Mesendoderm (in vitro differentiated cells): ENCODE results near the gene SLC30A1.

Source experiments
- DNase-seq: peaks from one replicate; pipeline ENCODE4 v3.0.0; 2013
- H2AK5ac ChIP-seq: 2 replicates; pipeline ENCODE4 v1.6.1; 2013; ENCODE audit warnings: low read length, inconsistent platforms
- H2BK120ac ChIP-seq: 2 replicates; pipeline ENCODE4 v1.6.1; 2013; ENCODE audit warnings: low read depth, mild to moderate bottlenecking, low read length, moderate library complexity, mixed read lengths
- H2BK15ac ChIP-seq: replicated peaks from 2 replicates; pipeline ENCODE4 v1.6.1; 2013; ENCODE audit warnings: low read depth, mild to moderate bottlenecking, moderate library complexity
- H2BK5ac ChIP-seq: 2 replicates; pipeline ENCODE4 v1.6.1; 2013; ENCODE audit warnings: low read length, inconsistent platforms
- H3K18ac ChIP-seq: 2 replicates; pipeline ENCODE4 v1.6.1; 2013; ENCODE audit warnings: mild to moderate bottlenecking, low read length, mixed read lengths
- H3K23ac ChIP-seq: one replicate; pipeline ENCODE4 v1.6.1; 2013; ENCODE audit warnings: low read length
- H3K27ac ChIP-seq: 2 replicates; pipeline ENCODE4 v1.5.1; 2013; ENCODE audit warnings: low read depth, mild to moderate bottlenecking, inconsistent platforms, low read length, moderate library complexity
- H3K27me3 ChIP-seq: 2 replicates; pipeline ENCODE4 v1.6.1; 2013; ENCODE audit warnings: low read length, control low read depth, mild to moderate bottlenecking, inconsistent platforms; ENCODE audit not compliant: insufficient read depth, poor library complexity
- H3K36me3 ChIP-seq: 2 replicates; pipeline ENCODE4 v1.6.1; 2013; ENCODE audit warnings: low read length, inconsistent platforms; ENCODE audit not compliant: control insufficient read depth, insufficient read depth
- H3K4ac ChIP-seq: one replicate; pipeline ENCODE4 v1.6.1; 2013; ENCODE audit warnings: low read depth, mild to moderate bottlenecking, low read length, moderate library complexity
- H3K4me1 ChIP-seq: 2 replicates; pipeline ENCODE4 v1.6.1; 2013; ENCODE audit warnings: low read depth, low read length, inconsistent platforms; ENCODE audit not compliant: control insufficient read depth
- H3K4me2 ChIP-seq: 2 replicates; pipeline ENCODE4 v1.6.1; 2013; ENCODE audit warnings: low read length
- H3K4me3 ChIP-seq: 2 replicates; pipeline ENCODE4 v1.5.1; 2013; ENCODE audit warnings: mild to moderate bottlenecking, low read length
- H3K56ac ChIP-seq: one replicate; pipeline ENCODE4 v1.6.1; 2013; ENCODE audit warnings: low read length
- H3K79me1 ChIP-seq: 2 replicates; pipeline ENCODE4 v1.6.1; 2013; ENCODE audit warnings: low read length, inconsistent platforms
- H3K79me2 ChIP-seq: 2 replicates; pipeline ENCODE4 v1.6.1; 2013; ENCODE audit warnings: mild to moderate bottlenecking, low read length; ENCODE audit not compliant: control insufficient read depth, insufficient read depth
- H3K9ac ChIP-seq: 2 replicates; pipeline ENCODE4 v1.6.1; 2013; ENCODE audit warnings: low read length, inconsistent platforms
- H4K5ac ChIP-seq: one replicate; pipeline ENCODE4 v1.6.1; 2013; ENCODE audit warnings: low read length
- H4K8ac ChIP-seq: one replicate; pipeline ENCODE4 v1.6.1; 2013; ENCODE audit warnings: low read depth, mild to moderate bottlenecking, control low read depth, low read length, moderate library complexity
- WGBS: extraction: QIAGEN DNeasy Blood & Tissue Kit; methylation state at CpG from one replicate; pipeline ENCODE4 v1.1.7; 2013; ENCODE audit warnings: low lambda C conversion rate, missing lambda C conversion rate; ENCODE audit not compliant: insufficient coverage; ENCODE audit errors: extremely low coverage; 5-methylcytosine and 5-hydroxymethylcytosine counted together

Gene SLC30A1

GRCh38 chr1:211611818-211612217, 32.9 kb upstream of the SLC30A1 start:
- Histone ChIP-seq H3K23ac (no peak overlapping the region), H4K8ac (no peak overlapping the region), H3K4me2 (no peak overlapping the region), H2BK5ac (no peak overlapping the region), H3K79me2 (no peaks in the 10 kb centered on the region), H2BK120ac (no peak overlapping the region), H3K56ac (no peak overlapping the region), H3K4me1 (peaks cover 2% of the 10 kb centered on the region), H3K27ac (no peak overlapping the region), H4K5ac (no peak overlapping the region), H3K4ac (no peak overlapping the region), H3K4me3 (no peak overlapping the region), H3K36me3 (no peaks in the 10 kb centered on the region), H2AK5ac (no peak overlapping the region), H3K18ac (no peak overlapping the region), H3K9ac (no peak overlapping the region), H3K27me3 (no peaks in the 10 kb centered on the region), H2BK15ac (no peak overlapping the region), H3K79me1 (no peaks in the 10 kb centered on the region)
- DNase-seq, result no peak
- no CpG with 5 or more reads among the region's 4 CpGs for WGBS

GRCh38 chr1:211610779-211611556, 32.0 kb upstream of the SLC30A1 start:
- Histone ChIP-seq H3K27ac (no peak overlapping the region), H3K79me1 (no peaks in the 10 kb centered on the region), H3K4me3 (no peak overlapping the region), H3K18ac (no peak overlapping the region), H3K79me2 (no peaks in the 10 kb centered on the region), H3K27me3 (no peaks in the 10 kb centered on the region), H3K23ac (no peak overlapping the region), H4K5ac (no peak overlapping the region), H2BK5ac (no peak overlapping the region), H3K9ac (no peak overlapping the region), H4K8ac (no peak overlapping the region), H3K56ac (no peak overlapping the region), H3K4me2 (no peak overlapping the region), H3K4ac (no peak overlapping the region), H2AK5ac (no peak overlapping the region), H2BK120ac (no peak overlapping the region), H2BK15ac (no peak overlapping the region), H3K4me1 (peaks cover 2% of the 10 kb centered on the region), H3K36me3 (no peaks in the 10 kb centered on the region)
- DNase-seq, result no peak
- WGBS, result no CpG with 5 or more reads among the region's 9 CpGs

DNA sequence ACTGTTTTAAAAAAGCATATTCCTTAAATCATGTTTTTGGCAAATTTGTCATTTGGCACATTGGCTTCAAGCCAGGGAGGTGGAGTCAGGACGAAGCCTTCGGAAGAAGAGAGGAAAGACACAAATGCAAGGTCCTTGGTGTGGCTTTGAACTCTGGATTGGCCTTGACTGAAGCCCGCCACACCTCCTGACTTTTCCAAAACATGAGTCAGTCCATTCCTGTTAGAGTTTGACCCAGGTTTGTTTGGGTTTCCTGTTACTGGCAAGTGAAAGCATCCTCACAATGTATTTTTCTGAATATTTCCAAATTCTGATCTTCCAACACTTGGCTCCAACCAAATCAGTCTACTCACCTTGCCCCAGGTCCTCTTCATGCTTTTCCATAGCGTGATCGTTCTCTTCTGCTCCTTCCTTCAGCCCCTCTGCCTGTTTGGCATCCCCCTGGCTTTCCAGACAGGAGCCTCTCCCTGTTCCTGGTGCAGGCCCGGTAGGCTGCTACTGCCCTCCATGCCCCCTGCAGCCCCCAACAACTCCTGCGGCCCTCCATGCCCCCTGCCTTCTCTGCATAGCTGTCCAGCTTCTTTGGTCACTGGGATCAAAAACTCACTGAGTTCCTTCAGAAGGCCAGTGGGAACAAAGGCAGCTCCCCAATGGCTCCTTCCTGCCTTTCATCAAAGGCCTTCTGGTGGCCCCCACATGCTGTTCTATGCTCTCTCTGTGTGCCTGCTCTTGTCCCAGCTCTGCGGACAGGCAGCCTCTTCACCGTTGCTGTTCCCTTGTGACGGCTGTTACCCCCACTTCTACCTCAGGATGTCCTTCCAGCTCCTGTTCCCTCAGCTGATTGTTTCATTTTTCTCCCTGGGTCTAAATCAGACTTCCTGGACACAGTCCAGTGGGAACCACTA, 30.4 kb upstream of the SLC30A1 start:
- Histone ChIP-seq H2BK15ac (no peak overlapping the region), H4K5ac (no peak overlapping the region), H3K79me2 (no peaks in the 10 kb centered on the region), H2AK5ac (no peak overlapping the region), H4K8ac (no peak overlapping the region), H3K4me2 (no peak overlapping the region), H3K79me1 (no peaks in the 10 kb centered on the region), H3K27me3 (no peaks in the 10 kb centered on the region), H3K23ac (no peak overlapping the region), H3K4ac (no peak overlapping the region), H3K18ac (no peak overlapping the region), H2BK5ac (no peak overlapping the region), H3K9ac (no peak overlapping the region), H3K4me3 (no peak overlapping the region), H3K36me3 (no peaks in the 10 kb centered on the region), H3K56ac (no peak overlapping the region), H3K4me1 (peaks cover 2% of the 10 kb centered on the region), H2BK120ac (no peak overlapping the region), H3K27ac (no peak overlapping the region)
- WGBS, result no CpG with 5 or more reads among the region's 10 CpGs
- no peak for DNase-seq

GRCh38 chr1:211607754-211608473, 29.0 kb upstream of the SLC30A1 start:
- H3K4me1 ChIP-seq, result no peaks in the 10 kb centered on the region
- H3K23ac ChIP-seq, result no peak overlapping the region
- H3K79me2 ChIP-seq, result no peaks in the 10 kb centered on the region
- H2BK15ac ChIP-seq, result no peak overlapping the region
- no peak overlapping the region for H3K56ac ChIP-seq
- H3K27me3 ChIP-seq, result no peaks in the 10 kb centered on the region
- H3K4ac ChIP-seq, result no peak overlapping the region
- no peak overlapping the region for H3K4me2 ChIP-seq
- no peak for DNase-seq
- H2BK5ac ChIP-seq, result no peak overlapping the region
- no peak overlapping the region for H2AK5ac ChIP-seq
- no peak overlapping the region for H3K4me3 ChIP-seq
- no peak overlapping the region for H2BK120ac ChIP-seq
- no peak overlapping the region for H4K8ac ChIP-seq
- no peaks in the 10 kb centered on the region for H3K79me1 ChIP-seq
- no peak overlapping the region for H3K18ac ChIP-seq
- no peaks in the 10 kb centered on the region for H3K36me3 ChIP-seq
- WGBS, result no CpG with 5 or more reads among the region's 6 CpGs
- H3K27ac ChIP-seq, result no peak overlapping the region
- H3K9ac ChIP-seq, result no peak overlapping the region
- H4K5ac ChIP-seq, result no peak overlapping the region

DNA sequence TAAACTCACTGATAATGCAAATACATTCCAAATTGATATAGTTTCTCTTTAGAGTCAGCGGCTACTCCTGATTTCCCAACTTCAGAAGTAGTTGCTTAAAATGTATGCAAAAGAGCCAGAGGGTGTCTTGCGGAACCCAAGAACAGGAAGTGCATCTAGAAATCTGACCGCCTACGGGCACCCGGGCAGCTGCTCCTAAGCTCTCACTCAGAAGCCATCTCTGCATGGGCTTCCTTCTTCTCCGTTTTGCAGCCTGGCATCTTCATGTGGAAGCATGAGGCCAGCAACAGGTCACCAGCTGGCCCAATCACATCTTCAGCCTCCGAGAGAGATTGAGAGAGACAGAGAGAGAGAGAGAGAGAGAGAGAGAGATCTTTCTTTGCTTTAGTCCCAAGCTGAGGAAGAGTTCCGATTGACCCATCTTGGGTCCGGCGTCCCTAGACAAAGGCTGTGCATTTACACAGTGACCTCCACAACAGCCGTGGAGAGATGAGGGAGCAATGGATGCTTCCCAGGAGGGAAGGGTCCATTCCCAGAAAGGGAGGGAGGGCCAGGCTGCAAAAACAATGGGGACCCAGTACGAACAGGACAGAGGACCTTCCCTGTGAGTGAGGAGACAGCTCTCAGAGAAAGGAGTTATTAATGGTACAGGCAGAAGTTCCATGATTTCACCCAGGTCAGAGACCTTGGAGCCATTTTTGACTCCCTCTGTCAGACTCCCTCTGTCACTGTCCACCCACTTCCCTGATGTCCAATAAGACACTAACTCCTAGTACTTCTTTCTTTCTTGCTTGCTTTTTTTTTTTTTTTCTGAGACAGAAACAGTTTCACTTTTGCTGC, 28.2 kb upstream of the SLC30A1 start:
- H3K79me2 ChIP-seq, result no peaks in the 10 kb centered on the region
- no peak overlapping the region for H2AK5ac ChIP-seq
- no peak overlapping the region for H3K27ac ChIP-seq
- no peak overlapping the region for H3K4me3 ChIP-seq
- no peak overlapping the region for H2BK15ac ChIP-seq
- no peak overlapping the region for H3K4ac ChIP-seq
- no peak overlapping the region for H2BK5ac ChIP-seq
- no peak overlapping the region for H3K56ac ChIP-seq
- no peaks in the 10 kb centered on the region for H3K4me1 ChIP-seq
- no peak overlapping the region for H4K8ac ChIP-seq
- DNase-seq, result no peak
- no peak overlapping the region for H3K9ac ChIP-seq
- H3K23ac ChIP-seq, result no peak overlapping the region
- H3K18ac ChIP-seq, result no peak overlapping the region
- no peak overlapping the region for H3K4me2 ChIP-seq
- no CpG with 5 or more reads among the region's 12 CpGs for WGBS
- H3K79me1 ChIP-seq, result no peaks in the 10 kb centered on the region
- H3K27me3 ChIP-seq, result no peaks in the 10 kb centered on the region
- no peak overlapping the region for H2BK120ac ChIP-seq
- no peaks in the 10 kb centered on the region for H3K36me3 ChIP-seq
- H4K5ac ChIP-seq, result no peak overlapping the region
